ENCODE results near the gene TNFAIP1.

DNA sequence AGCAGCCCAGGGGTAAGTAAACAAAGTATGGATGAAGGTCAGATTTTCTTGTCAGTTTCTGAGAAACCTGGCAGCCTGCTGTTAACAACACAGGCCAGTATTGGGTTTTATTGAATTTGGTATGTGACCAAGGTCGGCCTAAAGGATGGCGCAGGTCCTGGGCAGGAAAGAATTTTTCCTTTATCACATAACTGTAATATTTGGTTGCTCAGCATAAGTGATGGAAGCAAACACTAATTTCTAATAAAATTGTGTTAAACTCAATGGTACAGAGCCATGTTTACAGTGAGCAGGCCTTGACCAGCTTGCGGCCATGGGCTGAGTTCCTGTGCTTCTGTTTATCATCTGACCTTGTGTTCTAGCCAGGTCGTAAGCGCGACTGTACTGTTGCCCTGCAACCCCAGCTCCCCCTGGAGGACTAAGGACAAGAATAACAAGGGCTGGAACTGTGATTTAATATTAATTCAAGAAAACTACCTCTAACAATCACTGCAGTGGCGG, 11.2 kb downstream of the TNFAIP1 start:
- TF ChIP-seq, protein P1, sequence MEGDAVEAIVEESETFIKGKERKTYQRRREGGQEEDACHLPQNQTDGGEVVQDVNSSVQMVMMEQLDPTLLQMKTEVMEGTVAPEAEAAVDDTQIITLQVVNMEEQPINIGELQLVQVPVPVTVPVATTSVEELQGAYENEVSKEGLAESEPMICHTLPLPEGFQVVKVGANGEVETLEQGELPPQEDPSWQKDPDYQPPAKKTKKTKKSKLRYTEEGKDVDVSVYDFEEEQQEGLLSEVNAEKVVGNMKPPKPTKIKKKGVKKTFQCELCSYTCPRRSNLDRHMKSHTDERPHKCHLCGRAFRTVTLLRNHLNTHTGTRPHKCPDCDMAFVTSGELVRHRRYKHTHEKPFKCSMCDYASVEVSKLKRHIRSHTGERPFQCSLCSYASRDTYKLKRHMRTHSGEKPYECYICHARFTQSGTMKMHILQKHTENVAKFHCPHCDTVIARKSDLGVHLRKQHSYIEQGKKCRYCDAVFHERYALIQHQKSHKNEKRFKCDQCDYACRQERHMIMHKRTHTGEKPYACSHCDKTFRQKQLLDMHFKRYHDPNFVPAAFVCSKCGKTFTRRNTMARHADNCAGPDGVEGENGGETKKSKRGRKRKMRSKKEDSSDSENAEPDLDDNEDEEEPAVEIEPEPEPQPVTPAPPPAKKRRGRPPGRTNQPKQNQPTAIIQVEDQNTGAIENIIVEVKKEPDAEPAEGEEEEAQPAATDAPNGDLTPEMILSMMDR (IDR thresholded peaks at IDR 0.05): no peak
- TF ChIP-seq GABPB1 (CRISPR knock-in tag; IDR thresholded peaks at IDR 0.05) (no peak), NR1H2 (CRISPR knock-in tag; IDR thresholded peaks at IDR 0.05) (no peak)
- TF ChIP-seq, protein P2, sequence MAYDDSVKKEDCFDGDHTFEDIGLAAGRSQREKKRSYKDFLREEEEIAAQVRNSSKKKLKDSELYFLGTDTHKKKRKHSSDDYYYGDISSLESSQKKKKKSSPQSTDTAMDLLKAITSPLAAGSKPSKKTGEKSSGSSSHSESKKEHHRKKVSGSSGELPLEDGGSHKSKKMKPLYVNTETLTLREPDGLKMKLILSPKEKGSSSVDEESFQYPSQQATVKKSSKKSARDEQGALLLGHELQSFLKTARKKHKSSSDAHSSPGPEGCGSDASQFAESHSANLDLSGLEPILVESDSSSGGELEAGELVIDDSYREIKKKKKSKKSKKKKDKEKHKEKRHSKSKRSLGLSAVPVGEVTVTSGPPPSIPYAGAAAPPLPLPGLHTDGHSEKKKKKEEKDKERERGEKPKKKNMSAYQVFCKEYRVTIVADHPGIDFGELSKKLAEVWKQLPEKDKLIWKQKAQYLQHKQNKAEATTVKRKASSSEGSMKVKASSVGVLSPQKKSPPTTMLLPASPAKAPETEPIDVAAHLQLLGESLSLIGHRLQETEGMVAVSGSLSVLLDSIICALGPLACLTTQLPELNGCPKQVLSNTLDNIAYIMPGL (CRISPR knock-in tag; IDR thresholded peaks at IDR 0.05): no peak
- TF ChIP-seq, protein P3, sequence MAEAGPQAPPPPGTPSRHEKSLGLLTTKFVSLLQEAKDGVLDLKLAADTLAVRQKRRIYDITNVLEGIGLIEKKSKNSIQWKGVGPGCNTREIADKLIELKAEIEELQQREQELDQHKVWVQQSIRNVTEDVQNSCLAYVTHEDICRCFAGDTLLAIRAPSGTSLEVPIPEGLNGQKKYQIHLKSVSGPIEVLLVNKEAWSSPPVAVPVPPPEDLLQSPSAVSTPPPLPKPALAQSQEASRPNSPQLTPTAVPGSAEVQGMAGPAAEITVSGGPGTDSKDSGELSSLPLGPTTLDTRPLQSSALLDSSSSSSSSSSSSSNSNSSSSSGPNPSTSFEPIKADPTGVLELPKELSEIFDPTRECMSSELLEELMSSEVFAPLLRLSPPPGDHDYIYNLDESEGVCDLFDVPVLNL (CRISPR knock-in tag; IDR thresholded peaks at IDR 0.05; ENCODE audit: borderline replicate concordance, low read depth): no peak
- TF ChIP-seq, protein P4, sequence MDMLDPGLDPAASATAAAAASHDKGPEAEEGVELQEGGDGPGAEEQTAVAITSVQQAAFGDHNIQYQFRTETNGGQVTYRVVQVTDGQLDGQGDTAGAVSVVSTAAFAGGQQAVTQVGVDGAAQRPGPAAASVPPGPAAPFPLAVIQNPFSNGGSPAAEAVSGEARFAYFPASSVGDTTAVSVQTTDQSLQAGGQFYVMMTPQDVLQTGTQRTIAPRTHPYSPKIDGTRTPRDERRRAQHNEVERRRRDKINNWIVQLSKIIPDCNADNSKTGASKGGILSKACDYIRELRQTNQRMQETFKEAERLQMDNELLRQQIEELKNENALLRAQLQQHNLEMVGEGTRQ (CRISPR knock-in tag; IDR thresholded peaks at IDR 0.05): no peak
- TF ChIP-seq, protein P5, sequence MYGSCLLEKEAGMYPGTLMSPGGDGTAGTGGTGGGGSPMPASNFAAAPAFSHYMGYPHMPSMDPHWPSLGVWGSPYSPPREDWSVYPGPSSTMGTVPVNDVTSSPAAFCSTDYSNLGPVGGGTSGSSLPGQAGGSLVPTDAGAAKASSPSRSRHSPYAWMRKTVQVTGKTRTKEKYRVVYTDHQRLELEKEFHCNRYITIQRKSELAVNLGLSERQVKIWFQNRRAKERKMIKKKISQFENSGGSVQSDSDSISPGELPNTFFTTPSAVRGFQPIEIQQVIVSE (CRISPR knock-in tag; IDR thresholded peaks at IDR 0.05; ENCODE audit: borderline replicate concordance): no peak
- TF ChIP-seq, protein P6, sequence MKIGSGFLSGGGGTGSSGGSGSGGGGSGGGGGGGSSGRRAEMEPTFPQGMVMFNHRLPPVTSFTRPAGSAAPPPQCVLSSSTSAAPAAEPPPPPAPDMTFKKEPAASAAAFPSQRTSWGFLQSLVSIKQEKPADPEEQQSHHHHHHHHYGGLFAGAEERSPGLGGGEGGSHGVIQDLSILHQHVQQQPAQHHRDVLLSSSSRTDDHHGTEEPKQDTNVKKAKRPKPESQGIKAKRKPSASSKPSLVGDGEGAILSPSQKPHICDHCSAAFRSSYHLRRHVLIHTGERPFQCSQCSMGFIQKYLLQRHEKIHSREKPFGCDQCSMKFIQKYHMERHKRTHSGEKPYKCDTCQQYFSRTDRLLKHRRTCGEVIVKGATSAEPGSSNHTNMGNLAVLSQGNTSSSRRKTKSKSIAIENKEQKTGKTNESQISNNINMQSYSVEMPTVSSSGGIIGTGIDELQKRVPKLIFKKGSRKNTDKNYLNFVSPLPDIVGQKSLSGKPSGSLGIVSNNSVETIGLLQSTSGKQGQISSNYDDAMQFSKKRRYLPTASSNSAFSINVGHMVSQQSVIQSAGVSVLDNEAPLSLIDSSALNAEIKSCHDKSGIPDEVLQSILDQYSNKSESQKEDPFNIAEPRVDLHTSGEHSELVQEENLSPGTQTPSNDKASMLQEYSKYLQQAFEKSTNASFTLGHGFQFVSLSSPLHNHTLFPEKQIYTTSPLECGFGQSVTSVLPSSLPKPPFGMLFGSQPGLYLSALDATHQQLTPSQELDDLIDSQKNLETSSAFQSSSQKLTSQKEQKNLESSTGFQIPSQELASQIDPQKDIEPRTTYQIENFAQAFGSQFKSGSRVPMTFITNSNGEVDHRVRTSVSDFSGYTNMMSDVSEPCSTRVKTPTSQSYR (CRISPR knock-in tag; IDR thresholded peaks at IDR 0.05): no peak
- TF ChIP-seq, protein P7, sequence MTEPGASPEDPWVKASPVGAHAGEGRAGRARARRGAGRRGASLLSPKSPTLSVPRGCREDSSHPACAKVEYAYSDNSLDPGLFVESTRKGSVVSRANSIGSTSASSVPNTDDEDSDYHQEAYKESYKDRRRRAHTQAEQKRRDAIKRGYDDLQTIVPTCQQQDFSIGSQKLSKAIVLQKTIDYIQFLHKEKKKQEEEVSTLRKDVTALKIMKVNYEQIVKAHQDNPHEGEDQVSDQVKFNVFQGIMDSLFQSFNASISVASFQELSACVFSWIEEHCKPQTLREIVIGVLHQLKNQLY (CRISPR knock-in tag; IDR thresholded peaks at IDR 0.05): no peak

All from WTC11 (cell line).